Liver (tissue), 9 donors: ENCODE data around the gene TRABD. TPM values are rescaled to one million over a fixed set of nuclear protein-coding genes. Genes with fewer than 3 reads are reported as not detected.

Experiments used
- DNase-seq: peaks from one replicate; pipeline ENCODE4 v3.0.0-alpha.2; 2017; ENCODE audit warnings: low spot score
- H3K27ac ChIP-seq, 2 donors: one replicate each; pipeline ENCODE4 v1.7.0; 2013; ENCODE audit warnings: inconsistent platforms in 2 of 2, low read length in 2 of 2, control low read depth in 1 of 2, low read depth in 1 of 2, mild to moderate bottlenecking in 1 of 2
- H3K27me3 ChIP-seq, 4 donors: one replicate each; pipeline versions ENCODE4 v1.6.1 to v1.7.0; 2013; ENCODE audit warnings: low read length in 3 of 4, inconsistent platforms in 1 of 4, mild to moderate bottlenecking in 1 of 4, moderate library complexity in 1 of 4; ENCODE audit not compliant: control insufficient read depth in 4 of 4, insufficient read depth in 4 of 4
- H3K36me3 ChIP-seq, 4 donors: one replicate each; pipeline versions ENCODE4 v1.6.1 to v1.7.0; 2013; ENCODE audit warnings: low read length in 3 of 4, mild to moderate bottlenecking in 3 of 4, low read depth in 1 of 4, moderate library complexity in 1 of 4; ENCODE audit not compliant: control insufficient read depth in 4 of 4, insufficient read depth in 3 of 4
- H3K4me1 ChIP-seq, 4 donors: one replicate each; pipeline versions ENCODE4 v1.6.1 to v1.7.0; 2013; ENCODE audit warnings: low read length in 3 of 4, mild to moderate bottlenecking in 3 of 4, moderate library complexity in 1 of 4; ENCODE audit not compliant: control insufficient read depth in 4 of 4, insufficient read depth in 4 of 4
- H3K4me3 ChIP-seq, 3 donors: one replicate each; pipeline versions ENCODE4 v1.6.1 to v1.7.0; 2013; ENCODE audit warnings: low read length in 3 of 3, control low read depth in 1 of 3, low read depth in 1 of 3, mild to moderate bottlenecking in 1 of 3
- H3K9ac ChIP-seq, 2 donors: one replicate each; pipeline ENCODE4 v1.7.0; 2013; ENCODE audit warnings: low read length in 2 of 2, mild to moderate bottlenecking in 2 of 2, moderate library complexity in 2 of 2, control low read depth in 1 of 2, low read depth in 1 of 2
- H3K9me3 ChIP-seq, 4 donors: one replicate each; pipeline versions ENCODE4 v1.6.1 to v1.7.0; 2013; ENCODE audit warnings: low read length in 3 of 4; ENCODE audit not compliant: control insufficient read depth in 4 of 4
- EGR1 ChIP-seq, 2 donors: IDR thresholded peaks; 2 replicates each; pipeline ENCODE4 v1.6.1; 2016 to 2018; ENCODE audit warnings: antibody characterized with exemption in 2 of 2, low read depth in 2 of 2
- FOXA1 ChIP-seq: IDR thresholded peaks from 2 replicates; pipeline ENCODE4 v1.6.1; 2016; ENCODE audit warnings: antibody characterized with exemption
- FOXA2 ChIP-seq: IDR thresholded peaks from 2 replicates; pipeline ENCODE4 v1.6.1; 2016; ENCODE audit warnings: antibody characterized with exemption
- GABPA ChIP-seq, 2 donors: IDR thresholded peaks in 1 of 2; conservative IDR thresholded peaks in 1 of 2; 2 replicates each; pipeline ENCODE4 v1.6.1; 2016; ENCODE audit warnings: antibody characterized with exemption in 2 of 2, mild to moderate bottlenecking in 1 of 2, moderate library complexity in 1 of 2
- HNF4A ChIP-seq, 2 donors: conservative IDR thresholded peaks; 2 replicates each; pipeline ENCODE4 v1.6.1; 2016; ENCODE audit warnings: antibody characterized with exemption in 2 of 2, mild to moderate bottlenecking in 2 of 2
- HNF4G ChIP-seq: IDR thresholded peaks from 2 replicates; pipeline ENCODE4 v1.6.1; 2016; ENCODE audit warnings: antibody characterized with exemption
- JUND ChIP-seq, 2 donors: IDR thresholded peaks; 2 replicates each; pipeline ENCODE4 v1.6.1; 2016; ENCODE audit warnings: antibody characterized with exemption in 2 of 2
- NR2F2 ChIP-seq: IDR thresholded peaks from 2 replicates; pipeline ENCODE4 v1.6.1; 2016; ENCODE audit warnings: antibody characterized with exemption
- RAD21 ChIP-seq, 2 donors: IDR thresholded peaks; 2 replicates each; pipeline ENCODE4 v1.6.1; 2016; ENCODE audit warnings: antibody characterized with exemption in 2 of 2, mild to moderate bottlenecking in 2 of 2
- RXRA ChIP-seq, 2 donors: IDR thresholded peaks; 2 replicates each; pipeline ENCODE4 v1.6.1; 2017 to 2018; ENCODE audit warnings: antibody characterized with exemption in 2 of 2, mild to moderate bottlenecking in 1 of 2
- SP1 ChIP-seq: IDR thresholded peaks from 2 replicates; pipeline ENCODE4 v1.6.1; 2018; ENCODE audit warnings: antibody characterized with exemption, mild to moderate bottlenecking
- TAF1 ChIP-seq: conservative IDR thresholded peaks from 2 replicates; pipeline ENCODE4 v1.6.1; 2016; ENCODE audit warnings: antibody characterized with exemption, mild to moderate bottlenecking
- YY1 ChIP-seq: IDR thresholded peaks from 2 replicates; pipeline ENCODE4 v1.6.1; 2016; ENCODE audit warnings: antibody characterized with exemption, mild to moderate bottlenecking
- WGBS: extraction: QIAGEN DNeasy Blood & Tissue Kit; methylation state at CpG from one replicate; pipeline ENCODE4 v1.1.7; 2013; 5-methylcytosine and 5-hydroxymethylcytosine counted together
- polyA plus RNA-seq, 2 donors: library from polyadenylated mRNA; stranded (reverse) in 1 of 2; unstranded in 1 of 2; fragments of 200-250 nt in 1 of 2; fragments of >200 nt in 1 of 2; fragmentation: Nextera tagmentation in 1 of 2; extraction: Ambion mirVana in 1 of 2; gene quantifications; one replicate each; pipeline versions ENCODE4 v1.2.1 to v1.2.3, GENCODE V29; 2013 to 2015
- total RNA-seq, 2 donors: library from RNA; depleted of rRNA; stranded (reverse); fragments of >200 nt; gene quantifications; one replicate each; pipeline ENCODE4 v1.2.3, GENCODE V29; 2014
- TF ChIP-seq, protein P1 (sequence below): IDR thresholded peaks from 2 replicates; pipeline ENCODE4 v1.6.1; 2016; ENCODE audit warnings: antibody characterized with exemption
- TF ChIP-seq, protein P2 (sequence below): IDR thresholded peaks from 2 replicates; pipeline ENCODE4 v1.6.1; 2016; ENCODE audit warnings: antibody characterized with exemption
- TF ChIP-seq, protein P3 (sequence below): fragments of 150-350 bp; IDR thresholded peaks from 2 replicates; pipeline ENCODE4 v1.5.1; 2017; ENCODE audit warnings: improper control_type of control experiment, low read depth, low read length; ENCODE audit not compliant: missing input control
- TF ChIP-seq, protein P4 (sequence below): IDR thresholded peaks from 2 replicates; pipeline ENCODE4 v1.6.1; 2016; ENCODE audit warnings: antibody characterized with exemption, mild to moderate bottlenecking
- TF ChIP-seq, protein P5 (sequence below): IDR thresholded peaks from 2 replicates; pipeline ENCODE4 v1.6.1; 2016; ENCODE audit warnings: antibody characterized with exemption
- donor health status: healthy.
- donor health status: healthy.
- donor health status: healthy.
- donor health status: healthy.
- donor health status: healthy.

The TRABD gene
- total and polyA plus RNA-seq, 4 donors: 10.5 to 29.7 (median 16.4) TPM

DNA sequence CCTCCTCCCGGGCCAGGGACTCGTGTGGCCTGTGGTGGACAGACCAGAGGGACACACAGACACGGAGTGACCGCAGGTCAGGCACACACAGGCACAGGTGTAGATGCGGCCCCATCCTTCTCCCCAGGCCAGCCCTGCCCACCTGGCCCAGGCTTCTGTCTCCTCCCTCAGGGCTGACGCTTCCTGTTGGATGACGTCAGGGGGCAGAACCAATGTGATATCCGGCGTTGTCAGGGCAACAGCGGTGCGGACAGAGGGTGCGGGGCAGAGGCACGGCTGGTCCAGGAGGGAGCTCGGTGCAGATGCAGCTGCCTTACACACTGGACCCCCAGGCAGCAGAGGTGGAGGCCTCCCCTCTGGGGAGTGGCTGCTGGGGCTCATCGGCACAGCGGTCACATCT lies 62.0 kb downstream of the TRABD start:
- H3K9me3 ChIP-seq: no peaks in the 10 kb centered on the region
- H3K27ac ChIP-seq: no peak overlapping the region
- 60% methylated on average over 16 of the region's 16 CpGs for WGBS
- no peak overlapping the region for H3K4me3 ChIP-seq
- no peak for TF ChIP-seq TAF1
- TF ChIP-seq RXRA (IDR thresholded peaks at IDR 0.05): no peak
- no peak for TF ChIP-seq YY1
- no peak for TF ChIP-seq GABPA (IDR thresholded peaks at IDR 0.05 in 1 of 2, conservative IDR thresholded peaks at IDR 0.05 in 1 of 2)
- TF ChIP-seq, protein P1, sequence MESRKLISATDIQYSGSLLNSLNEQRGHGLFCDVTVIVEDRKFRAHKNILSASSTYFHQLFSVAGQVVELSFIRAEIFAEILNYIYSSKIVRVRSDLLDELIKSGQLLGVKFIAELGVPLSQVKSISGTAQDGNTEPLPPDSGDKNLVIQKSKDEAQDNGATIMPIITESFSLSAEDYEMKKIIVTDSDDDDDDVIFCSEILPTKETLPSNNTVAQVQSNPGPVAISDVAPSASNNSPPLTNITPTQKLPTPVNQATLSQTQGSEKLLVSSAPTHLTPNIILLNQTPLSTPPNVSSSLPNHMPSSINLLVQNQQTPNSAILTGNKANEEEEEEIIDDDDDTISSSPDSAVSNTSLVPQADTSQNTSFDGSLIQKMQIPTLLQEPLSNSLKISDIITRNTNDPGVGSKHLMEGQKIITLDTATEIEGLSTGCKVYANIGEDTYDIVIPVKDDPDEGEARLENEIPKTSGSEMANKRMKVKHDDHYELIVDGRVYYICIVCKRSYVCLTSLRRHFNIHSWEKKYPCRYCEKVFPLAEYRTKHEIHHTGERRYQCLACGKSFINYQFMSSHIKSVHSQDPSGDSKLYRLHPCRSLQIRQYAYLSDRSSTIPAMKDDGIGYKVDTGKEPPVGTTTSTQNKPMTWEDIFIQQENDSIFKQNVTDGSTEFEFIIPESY: no peak
- TF ChIP-seq, protein P2, sequence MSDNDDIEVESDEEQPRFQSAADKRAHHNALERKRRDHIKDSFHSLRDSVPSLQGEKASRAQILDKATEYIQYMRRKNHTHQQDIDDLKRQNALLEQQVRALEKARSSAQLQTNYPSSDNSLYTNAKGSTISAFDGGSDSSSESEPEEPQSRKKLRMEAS: no peak
- TF ChIP-seq FOXA2: no peak
- TF ChIP-seq, protein P3, sequence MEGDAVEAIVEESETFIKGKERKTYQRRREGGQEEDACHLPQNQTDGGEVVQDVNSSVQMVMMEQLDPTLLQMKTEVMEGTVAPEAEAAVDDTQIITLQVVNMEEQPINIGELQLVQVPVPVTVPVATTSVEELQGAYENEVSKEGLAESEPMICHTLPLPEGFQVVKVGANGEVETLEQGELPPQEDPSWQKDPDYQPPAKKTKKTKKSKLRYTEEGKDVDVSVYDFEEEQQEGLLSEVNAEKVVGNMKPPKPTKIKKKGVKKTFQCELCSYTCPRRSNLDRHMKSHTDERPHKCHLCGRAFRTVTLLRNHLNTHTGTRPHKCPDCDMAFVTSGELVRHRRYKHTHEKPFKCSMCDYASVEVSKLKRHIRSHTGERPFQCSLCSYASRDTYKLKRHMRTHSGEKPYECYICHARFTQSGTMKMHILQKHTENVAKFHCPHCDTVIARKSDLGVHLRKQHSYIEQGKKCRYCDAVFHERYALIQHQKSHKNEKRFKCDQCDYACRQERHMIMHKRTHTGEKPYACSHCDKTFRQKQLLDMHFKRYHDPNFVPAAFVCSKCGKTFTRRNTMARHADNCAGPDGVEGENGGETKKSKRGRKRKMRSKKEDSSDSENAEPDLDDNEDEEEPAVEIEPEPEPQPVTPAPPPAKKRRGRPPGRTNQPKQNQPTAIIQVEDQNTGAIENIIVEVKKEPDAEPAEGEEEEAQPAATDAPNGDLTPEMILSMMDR: no peak
- TF ChIP-seq EGR1 (IDR thresholded peaks at IDR 0.05; ENCODE audit: low read depth in 2 of 2): no peak
- no peak for TF ChIP-seq HNF4G
- no peak for TF ChIP-seq FOXA1
- TF ChIP-seq SP1: no peak
- TF ChIP-seq, protein P4, sequence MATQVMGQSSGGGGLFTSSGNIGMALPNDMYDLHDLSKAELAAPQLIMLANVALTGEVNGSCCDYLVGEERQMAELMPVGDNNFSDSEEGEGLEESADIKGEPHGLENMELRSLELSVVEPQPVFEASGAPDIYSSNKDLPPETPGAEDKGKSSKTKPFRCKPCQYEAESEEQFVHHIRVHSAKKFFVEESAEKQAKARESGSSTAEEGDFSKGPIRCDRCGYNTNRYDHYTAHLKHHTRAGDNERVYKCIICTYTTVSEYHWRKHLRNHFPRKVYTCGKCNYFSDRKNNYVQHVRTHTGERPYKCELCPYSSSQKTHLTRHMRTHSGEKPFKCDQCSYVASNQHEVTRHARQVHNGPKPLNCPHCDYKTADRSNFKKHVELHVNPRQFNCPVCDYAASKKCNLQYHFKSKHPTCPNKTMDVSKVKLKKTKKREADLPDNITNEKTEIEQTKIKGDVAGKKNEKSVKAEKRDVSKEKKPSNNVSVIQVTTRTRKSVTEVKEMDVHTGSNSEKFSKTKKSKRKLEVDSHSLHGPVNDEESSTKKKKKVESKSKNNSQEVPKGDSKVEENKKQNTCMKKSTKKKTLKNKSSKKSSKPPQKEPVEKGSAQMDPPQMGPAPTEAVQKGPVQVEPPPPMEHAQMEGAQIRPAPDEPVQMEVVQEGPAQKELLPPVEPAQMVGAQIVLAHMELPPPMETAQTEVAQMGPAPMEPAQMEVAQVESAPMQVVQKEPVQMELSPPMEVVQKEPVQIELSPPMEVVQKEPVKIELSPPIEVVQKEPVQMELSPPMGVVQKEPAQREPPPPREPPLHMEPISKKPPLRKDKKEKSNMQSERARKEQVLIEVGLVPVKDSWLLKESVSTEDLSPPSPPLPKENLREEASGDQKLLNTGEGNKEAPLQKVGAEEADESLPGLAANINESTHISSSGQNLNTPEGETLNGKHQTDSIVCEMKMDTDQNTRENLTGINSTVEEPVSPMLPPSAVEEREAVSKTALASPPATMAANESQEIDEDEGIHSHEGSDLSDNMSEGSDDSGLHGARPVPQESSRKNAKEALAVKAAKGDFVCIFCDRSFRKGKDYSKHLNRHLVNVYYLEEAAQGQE: no peak
- TF ChIP-seq, protein P5, sequence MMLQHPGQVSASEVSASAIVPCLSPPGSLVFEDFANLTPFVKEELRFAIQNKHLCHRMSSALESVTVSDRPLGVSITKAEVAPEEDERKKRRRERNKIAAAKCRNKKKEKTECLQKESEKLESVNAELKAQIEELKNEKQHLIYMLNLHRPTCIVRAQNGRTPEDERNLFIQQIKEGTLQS: no peak
- TF ChIP-seq RAD21 (IDR thresholded peaks at IDR 0.05): no peak
- TF ChIP-seq HNF4A (conservative IDR thresholded peaks at IDR 0.05): no peak
- no peak for TF ChIP-seq JUND (IDR thresholded peaks at IDR 0.05)
- TF ChIP-seq NR2F2: no peak
- H3K9ac ChIP-seq: no peak overlapping the region
- no peak for DNase-seq
- H3K4me1 ChIP-seq: peaks cover 11 to 70% (median 49%) of the 10 kb centered on the region in 4 donors
- H3K36me3 ChIP-seq: peaks cover 0 to 4% (median 2%) of the 10 kb centered on the region in 4 donors
- no peaks in the 10 kb centered on the region for H3K27me3 ChIP-seq
